GM19240 (cell line): ENCODE measurements around the gene TMEM51.

ENCODE experiments used
- DNase-seq: peaks from one replicate; pipeline ENCODE4 v3.0.0; 2011; ENCODE audit warnings: low spot score; ENCODE audit not compliant: insufficient read length

TMEM51 gene, protein sequence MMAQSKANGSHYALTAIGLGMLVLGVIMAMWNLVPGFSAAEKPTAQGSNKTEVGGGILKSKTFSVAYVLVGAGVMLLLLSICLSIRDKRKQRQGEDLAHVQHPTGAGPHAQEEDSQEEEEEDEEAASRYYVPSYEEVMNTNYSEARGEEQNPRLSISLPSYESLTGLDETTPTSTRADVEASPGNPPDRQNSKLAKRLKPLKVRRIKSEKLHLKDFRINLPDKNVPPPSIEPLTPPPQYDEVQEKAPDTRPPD

DNA sequence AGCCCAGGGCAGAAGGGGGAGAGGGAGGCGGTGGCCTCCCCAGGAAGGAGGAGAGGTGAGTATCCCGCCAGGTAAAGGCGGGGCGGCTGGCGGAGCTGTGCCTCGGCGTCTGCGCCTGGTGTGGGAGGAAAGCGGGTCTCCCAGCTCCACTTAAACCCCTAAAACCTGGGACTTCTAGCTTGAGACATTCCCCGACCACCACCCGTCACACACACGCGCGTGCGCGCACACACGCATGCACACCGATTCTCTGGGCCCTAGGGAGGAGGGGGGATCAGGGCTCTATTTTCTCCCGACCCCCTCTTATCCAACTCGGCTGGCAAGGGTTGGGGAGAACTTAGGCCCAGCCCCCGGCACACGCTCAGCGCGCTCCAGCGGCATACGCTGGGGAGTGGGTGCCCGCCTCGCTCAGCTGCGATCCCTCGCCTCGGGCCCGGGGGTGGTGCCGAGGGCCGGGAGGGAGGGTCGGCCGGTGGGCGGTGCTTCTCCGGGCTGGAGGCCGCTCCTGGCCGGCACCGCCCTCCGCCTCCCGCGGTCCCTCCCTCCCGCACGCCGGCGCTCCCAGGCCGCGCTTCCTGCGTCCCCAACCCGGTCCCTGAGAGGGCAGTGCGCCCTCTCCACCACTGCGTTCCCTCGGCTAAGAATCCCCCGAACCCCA lies at the start of gene TMEM51:
Gene TMEM51 (plus strand): TSS at position 564 of the 658 bp plus-strand sequence. CDS start 61,341 bp downstream, outside the sequence.
- DNase-seq: no peak

DNA sequence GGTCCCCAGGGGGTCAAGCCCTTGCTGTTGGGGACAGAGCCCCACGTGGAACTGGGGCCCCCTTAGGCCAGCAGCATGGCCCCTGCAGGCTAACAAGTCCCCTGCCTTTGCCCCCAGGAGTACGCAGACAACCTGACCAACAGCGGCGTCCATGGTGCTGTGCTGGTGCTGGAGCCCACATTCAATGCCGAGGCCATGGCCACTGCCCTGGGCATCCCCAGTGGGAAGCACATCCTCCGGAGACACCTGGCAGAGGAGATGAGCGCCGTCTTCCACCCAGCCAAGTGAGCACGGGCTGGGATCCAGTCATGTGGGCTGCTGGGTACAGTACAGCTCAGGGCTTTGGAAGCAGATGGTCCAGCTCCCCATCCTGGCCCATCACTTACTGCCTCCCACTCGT lies 49.6 kb upstream of the TMEM51 start:
- DNase-seq: no peak

DNA sequence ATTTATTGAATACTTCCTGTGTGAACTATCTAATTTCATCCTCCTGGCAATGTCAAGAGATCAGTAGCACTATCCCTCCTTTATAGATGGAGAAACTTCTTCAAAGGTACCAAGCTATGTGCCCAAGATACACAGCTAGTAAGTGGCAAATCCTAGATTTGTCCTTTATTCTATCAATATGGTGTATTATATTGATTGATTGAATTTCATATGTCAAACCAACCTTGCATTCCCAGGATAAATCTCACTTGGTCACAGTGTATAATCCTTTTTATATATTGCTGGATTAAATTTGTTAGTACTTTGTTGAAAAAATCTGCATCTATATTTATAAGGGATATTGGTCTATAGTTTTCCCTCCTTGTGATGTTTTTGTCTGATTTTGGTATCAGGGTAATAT lies 48.8 kb upstream of the TMEM51 start:
- no peak for DNase-seq

DNA sequence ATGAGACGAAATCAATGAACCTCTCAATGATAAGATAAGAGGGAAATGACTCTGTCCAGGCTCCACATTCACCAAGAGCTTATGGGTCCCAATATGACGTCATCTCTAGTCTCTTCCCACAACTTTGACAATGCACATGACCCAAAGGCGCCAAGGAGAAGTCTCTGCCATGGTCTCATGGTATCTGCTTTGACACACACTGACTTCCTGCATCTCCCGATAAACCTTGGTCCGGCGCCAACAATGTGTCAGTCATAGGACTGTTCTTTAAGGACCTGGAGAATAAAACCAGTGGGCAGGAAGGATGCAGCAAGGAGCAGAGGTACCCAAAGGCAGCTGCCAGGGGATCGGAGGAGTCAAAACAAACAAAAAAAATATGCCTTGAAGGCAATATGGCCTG lies 46.9 kb upstream of the TMEM51 start:
- DNase-seq: no peak

DNA sequence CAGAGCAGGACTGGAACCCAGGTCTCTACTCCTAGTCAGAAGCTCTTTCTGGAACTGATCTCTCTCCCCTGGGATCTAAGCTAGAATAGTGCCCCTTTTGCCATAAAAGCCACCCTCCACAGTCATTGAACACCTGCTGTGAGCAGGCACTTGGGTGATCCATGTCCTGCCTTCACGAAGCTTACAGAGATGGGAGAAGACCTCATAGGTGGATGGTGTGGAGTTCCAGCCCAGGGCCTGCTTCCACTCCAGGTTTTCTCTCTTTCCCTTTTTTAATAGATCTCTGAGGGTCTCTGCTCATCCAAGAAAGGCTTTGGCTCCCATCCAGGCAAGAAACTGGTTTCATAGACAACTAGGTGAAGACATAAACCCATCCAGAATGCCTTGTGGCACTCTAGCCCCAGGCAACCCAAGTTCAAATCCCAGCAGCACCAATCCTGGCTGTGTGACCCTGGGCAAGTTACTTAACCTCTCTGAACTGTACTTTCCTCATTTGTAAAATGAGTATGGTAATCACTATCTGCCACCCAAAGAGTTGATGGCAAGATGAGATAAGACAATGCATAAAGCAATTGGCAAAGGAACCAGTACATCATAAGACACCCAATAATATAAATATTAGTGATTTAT lies 46.4 kb upstream of the TMEM51 start:
- no peak for DNase-seq

DNA sequence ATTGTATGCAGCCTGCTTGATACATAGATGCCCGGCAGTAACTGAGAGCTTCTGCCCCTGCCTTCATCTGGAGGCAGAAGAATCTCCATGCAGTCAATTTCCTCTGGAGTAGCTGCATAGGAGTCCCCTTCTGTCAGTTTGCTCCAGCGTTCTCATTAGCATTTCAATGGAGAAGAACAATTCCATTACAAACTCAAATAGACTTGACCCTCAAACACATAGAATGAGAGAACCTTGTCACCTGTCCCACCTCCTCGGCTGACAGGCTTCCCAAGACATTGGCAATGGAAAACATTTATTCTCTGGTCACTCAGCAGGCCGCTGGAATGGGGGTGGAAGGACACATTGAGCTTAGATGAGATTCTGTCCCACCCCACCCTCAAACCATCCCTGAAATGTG lies 45.6 kb upstream of the TMEM51 start:
- no peak for DNase-seq

DNA sequence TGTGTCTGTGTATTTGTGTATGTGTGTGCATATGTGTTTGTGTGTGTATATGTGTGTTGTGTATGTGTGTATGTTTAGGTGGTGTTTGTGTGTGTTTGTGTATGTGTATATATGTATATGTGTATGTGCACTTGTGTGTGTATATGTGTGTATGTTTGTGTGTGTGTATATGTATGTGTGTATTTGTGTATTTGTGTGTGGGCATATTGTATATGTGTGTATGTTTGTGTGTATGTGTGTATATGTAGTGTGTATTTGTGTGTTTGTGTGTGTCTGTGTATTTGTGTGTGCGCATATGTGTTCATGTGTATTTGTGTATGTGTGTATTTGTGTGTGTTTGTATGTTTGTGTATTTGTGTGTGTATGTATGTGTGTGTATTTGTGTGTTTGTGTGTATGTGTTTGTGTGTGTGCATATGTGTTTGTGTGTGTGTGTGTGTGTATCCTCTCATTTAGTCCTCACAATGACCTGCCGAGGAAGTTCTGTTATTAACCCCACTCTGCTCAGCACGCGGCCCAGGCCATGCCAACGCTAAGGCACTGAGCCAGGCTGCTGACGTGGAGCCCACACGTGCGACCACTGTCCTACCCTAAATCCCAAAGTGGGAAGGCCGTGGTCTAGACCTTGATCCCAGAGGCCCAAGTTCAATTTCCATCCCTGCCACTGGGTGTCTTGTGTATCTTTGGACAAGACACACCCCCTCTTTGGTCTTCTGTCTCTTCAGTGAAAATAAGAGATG lies 43.2 kb upstream of the TMEM51 start:
- no peak for DNase-seq

DNA sequence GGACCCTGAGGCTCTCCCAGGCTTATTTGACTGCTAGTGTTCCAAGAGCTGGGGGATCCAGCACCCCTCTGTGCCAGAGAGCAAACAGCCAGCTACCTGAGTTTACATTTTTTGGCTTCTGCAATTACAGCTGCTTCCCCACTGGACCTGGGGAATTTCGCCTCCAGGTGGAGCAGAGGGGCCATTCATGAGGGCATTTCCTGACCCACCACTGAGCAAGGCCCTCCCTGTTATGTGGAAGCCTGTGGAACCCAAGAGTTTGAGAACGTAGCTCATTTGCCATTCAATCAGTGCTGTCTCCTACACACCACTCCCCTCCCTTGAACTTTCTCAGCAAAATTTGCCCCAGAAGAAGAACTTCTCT lies 42.7 kb upstream of the TMEM51 start:
- DNase-seq: no peak

DNA sequence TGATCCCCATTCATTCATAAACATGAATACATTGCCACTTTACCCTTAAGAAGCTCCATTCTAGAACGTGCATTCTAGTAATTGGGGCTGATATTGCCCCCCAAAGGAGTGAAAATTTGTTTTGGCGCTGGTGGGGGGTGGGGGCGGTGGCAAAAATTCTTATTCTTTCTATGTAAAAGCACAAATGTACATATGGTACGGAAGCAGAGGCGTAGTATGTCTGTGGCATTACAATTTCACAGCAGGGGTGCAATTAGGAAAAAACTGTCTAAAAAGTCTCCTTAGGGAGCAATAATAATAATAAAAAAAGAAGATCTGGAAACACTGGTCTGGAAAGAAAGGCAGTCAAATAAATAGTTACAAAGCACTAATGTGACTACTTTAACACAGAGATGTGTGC lies 40.4 kb upstream of the TMEM51 start:
- DNase-seq: no peak

DNA sequence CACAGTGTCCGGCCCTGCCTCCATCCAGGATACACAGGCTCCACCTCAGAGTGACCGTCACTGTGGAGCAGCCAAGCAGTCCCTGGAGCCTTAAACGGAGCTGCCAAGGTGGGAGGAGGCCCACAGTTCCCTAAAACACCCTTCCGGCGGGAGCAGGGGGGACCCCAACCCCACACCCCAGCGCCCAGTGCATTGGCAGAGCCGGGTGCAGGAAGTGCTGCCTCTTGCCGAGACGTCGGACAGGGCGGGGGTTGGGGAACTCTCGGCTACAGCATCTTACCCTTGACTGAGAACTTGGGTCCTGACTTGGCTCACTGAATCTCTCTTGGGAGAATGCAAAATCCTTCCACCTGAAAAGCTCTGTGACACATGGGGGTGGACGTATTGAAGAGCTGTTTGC lies 38.7 kb upstream of the TMEM51 start:
- no peak for DNase-seq

DNA sequence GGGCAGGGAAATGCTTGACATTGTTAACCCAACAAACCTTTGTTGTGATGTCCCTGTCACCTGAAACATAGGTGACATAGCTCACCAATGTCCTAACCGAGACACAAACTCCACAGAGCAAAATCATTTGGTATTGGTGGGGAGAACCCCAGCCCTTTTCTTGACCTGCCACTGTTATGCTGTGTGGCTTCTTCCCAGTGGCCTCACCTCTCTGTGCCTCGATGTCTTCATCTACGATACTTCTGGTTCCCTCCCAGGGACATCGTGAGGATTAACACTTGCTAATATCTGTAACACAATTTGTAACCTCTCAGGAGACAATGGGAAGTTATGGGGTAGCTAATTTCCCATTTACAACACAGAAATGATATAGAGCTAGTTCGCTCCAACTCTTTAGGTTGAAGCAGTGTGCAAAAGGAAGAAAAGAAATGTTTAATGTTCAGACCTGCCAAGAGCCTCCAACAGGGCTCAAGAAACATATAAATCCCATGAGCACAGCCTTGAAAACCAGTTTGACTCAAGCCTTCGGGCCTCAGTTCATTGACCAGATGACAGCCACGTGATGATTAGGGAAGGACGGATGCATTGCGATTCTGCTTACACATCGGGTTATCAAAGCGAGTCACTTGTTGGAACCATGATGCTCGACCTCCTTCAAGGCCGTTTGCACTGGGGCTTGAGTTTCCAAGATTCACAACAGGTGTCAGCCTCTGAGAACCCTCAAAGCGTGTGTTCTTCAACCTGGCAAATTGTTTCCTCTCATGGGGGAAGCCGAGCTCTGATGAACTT lies 37.8 kb upstream of the TMEM51 start:
- no peak for DNase-seq

DNA sequence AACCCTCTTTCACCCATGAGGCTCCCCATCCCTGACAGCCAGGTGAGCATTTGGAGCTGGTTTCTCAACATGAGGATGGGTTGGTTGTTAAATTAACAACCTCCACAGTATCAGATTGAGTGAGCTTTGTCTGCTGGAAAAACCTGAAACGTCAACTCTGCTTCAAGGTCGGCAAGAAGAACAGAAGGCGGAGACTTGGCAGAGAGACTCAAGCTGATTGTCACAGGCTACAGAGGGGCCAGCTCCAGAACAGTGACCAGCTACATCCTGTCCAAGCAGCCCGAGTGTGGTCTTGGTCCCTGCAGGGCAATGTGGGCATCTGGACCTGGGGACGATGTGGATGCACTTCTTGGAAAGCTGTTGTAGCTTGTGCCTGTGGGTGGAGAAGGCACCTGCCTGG lies 36.6 kb upstream of the TMEM51 start:
- no peak for DNase-seq

DNA sequence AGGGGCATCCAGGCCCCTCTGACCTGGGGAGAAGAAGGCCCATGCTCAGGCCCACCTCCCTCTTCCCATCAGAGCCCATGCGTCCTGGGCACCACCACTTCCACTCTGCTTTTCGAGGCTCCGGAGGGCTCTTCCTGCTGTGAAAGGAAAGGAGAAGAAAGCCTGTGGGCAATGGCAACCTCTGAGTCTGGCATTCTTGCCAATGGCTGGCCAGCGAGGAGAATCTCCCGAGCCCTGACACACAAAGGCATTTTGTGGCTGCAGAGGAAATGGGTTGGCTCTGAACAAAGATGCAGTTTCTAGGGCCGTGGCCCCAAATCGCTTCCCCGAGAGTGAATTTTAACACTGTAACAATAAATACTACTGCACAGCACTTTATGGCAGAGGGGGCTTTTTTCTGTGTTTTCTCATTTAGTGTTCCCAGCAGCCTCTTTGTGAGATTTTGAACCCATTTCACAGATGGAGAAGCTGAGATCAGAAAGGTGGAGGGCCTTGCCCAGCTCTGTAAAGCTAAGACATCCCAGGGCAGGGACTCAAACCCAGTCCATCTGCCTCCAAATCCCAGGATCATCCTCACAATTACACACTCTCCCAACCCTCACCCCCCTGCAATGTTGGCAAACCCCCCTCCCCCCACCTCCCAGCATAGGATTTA lies 35.7 kb upstream of the TMEM51 start:
- no peak for DNase-seq

DNA sequence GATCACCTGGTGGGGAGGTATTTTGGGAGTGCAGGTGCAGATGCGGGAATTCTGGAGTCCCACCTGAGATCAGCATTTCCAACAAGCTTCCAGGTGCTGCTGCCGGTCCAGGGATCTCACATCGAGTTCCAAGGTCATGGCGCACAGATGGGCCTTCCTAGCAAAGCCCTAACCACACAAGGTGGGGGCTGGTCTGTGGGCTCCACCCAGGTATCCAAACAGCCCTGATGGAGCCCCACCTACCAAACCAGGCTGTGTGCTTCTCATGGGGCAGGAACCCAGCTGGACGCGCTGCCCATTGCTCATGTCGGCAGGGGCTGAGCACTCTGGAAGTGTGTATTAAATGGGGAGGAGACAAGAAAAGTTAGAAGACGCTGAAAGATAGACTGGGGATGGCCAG lies 35.0 kb upstream of the TMEM51 start:
- DNase-seq: no peak

DNA sequence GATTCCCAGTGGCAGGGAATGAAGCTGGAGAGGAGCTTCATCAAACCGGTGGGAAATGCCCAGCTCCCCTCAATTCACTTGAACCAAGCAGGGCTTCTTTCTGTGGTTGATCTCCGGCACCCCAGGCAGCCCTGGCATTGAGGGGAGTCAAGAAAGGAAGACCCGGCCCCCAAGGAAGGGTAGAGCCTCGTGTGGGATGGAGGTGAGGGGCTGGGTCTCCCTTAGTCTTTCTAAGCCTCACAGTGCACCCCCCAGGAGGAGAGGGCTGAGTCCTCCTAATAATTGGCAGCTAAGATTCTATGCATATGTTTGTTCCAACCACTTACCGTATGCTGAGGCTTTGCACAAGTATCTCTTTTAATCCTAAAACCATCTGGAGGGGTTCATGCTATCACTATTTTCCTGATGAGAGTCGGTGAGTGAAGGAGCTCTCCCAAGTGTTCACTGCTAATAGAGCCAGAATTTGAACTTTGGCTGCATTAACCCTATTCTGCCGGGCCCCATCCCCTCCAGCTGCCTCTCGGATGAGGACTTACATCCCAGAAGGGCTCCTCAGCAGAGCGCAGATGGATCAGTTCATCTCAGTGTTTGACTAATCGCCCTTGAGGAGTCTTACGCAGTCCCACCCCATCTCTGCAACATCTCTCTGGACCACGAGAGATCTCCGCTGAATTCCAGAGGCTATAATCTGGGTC lies 33.1 kb upstream of the TMEM51 start:
- DNase-seq: no peak

DNA sequence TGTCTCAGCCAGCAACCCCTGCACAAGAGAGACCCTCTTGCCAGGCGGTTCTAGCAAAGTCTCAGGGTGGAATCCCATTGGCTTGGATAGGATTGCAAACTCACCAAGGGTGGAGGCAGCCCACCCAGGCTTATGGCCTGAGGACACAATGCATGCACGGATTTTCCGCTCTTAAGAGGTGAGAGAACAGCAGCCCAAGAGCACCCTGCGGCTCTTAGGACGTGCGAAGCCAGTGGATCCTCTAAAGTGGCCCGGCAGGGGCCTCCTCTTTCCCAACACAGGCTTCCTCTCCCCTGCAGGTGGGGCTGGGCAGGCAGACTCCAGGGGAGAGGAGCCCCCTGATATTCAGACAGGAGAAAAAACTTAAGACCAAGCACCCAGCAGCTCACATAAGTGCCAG lies 31.2 kb upstream of the TMEM51 start:
- no peak for DNase-seq

DNA sequence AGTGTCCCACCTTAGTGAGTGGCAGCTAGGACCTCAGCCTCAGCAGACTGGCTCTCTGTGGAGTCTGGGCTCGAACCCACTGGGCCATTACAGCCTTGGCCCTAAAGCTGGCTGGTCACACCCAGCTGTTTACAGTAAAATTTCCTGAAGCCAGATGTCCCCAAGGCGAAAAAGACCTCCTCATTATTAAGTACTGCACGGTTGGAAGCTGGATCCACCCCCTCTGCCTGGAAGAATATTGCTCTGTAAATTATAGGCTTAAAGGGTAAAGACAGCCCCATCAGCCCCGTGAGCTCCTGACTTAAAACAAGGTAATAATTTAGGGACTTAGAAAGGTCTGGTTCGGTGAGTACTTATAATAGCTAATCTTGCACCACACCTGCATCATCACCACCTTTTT lies 30.3 kb upstream of the TMEM51 start:
- DNase-seq: no peak

DNA sequence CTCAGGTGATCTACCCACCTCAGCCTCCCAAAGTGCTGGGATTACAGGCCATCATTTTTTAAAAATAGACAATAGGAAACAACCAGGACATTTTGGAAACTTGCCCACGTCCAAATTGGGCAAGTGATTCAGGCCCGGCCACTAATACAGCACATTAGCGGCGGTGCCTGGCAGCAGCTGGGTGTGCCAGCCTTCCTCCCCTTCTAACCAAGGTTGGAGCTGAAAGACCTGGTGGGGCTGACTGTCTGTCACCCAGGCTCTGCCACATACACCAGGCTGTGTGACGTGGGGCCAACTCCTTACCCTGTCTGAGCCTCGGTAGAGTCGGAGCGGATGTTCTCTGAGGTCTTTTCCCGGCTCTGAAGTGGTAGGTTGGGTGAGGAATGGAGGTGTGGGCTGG lies 29.6 kb upstream of the TMEM51 start:
- no peak for DNase-seq

DNA sequence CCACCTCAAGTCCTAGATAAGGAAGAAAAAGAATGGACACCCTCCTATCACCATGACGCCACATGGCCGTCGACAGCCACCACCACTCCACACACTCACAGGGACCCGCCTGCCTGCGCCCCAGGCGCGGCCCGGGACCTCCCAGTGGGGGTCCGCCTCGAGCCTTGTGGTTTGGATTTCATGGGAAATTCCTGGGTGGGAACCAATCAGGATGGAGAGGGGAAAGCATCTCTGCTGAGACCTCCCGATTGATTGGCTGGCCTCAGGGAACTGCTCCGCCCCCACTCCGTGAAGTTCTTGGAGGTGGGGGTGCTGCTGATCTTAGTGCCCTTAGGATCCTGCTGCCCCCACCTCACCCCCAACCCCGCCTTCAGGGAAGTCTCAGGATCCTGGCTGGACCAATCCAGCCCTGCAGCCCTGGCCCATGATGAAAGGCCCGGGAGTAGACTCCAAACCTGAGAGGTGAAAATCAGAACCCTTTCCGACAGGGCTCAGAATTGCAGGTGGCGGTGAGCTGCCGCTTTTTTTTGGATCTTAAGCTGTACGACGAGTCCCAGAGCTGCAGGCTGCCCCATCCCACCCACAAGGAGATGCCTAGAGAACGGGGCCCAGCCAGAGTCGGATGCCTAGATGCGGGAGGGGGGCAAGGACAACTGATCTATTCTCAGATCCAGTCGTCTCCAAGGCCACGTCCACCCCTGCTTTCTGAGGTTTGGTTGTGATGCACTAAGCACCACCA lies 29.0 kb upstream of the TMEM51 start:
- DNase-seq: no peak
